ENCODE results near the gene MBP.
"Not testable (repeated sequence)": the region's sequence is repeated elsewhere in the genome, so short reads cannot be mapped to it uniquely, and the experiment has no call there.

- TF ChIP-seq POLR2AphosphoS5, POLR2A (IDR thresholded peaks at IDR 0.05; ENCODE audit: low read depth, low read length): not testable (repeated sequence)
These were observed 165.3 kb downstream of the MBP start for GRCh38 chr18:76967299-76967698.

Measured in GM12892 (cell line).